K562 (cell line): ENCODE data around the gene SNW1. TPM values are rescaled to one million over a fixed set of nuclear protein-coding genes. Genes with fewer than 3 reads are reported as not detected.

Experiments used
- ARID2 ChIP-seq: fragments of 450-650 bp; IDR thresholded peaks from 2 replicates; pipeline ENCODE4 v1.6.1; 2017; ENCODE audit warnings: antibody characterized with exemption, mild to moderate bottlenecking
- BACH1 ChIP-seq: fragments of 200-800 bp; sonication (Bioruptor generic); IDR thresholded peaks from 2 replicates; pipeline ENCODE4 v1.6.1; 2016; ENCODE audit warnings: missing genetic modification characterization, missing compliant biosample characterization
- DIDO1 ChIP-seq: fragments of 450-650 bp; IDR thresholded peaks from 2 replicates; pipeline ENCODE4 v1.6.1; 2016; ENCODE audit warnings: low read depth, missing biosample characterization, missing genetic modification characterization
- NCOA2 ChIP-seq, 2 experiments: fragments of 450-650 bp; IDR thresholded peaks; 2 replicates each; pipeline ENCODE4 v1.6.1; 2018; ENCODE audit warnings: mild to moderate bottlenecking in 2 of 2, moderate library complexity in 1 of 2; ENCODE audit not compliant: partially characterized antibody in 2 of 2
- NELFE ChIP-seq: IDR thresholded peaks from 2 replicates; pipeline ENCODE4 v1.6.1; 2011; ENCODE audit warnings: mild to moderate bottlenecking; ENCODE audit not compliant: insufficient read depth, insufficient read length
- PCBP1 ChIP-seq: fragments of 200-400 bp; formaldehyde crosslinking; IDR thresholded peaks from 2 replicates; pipeline ENCODE4 v1.6.1; 2018; ENCODE audit warnings: mild to moderate bottlenecking, low read depth, low read length; ENCODE audit not compliant: poor library complexity, severe bottlenecking
- SMC3 ChIP-seq: conservative IDR thresholded peaks from 2 replicates; pipeline ENCODE4 v1.6.1; 2011; ENCODE audit warnings: low read depth, low read length, improper control_type of control experiment; ENCODE audit not compliant: insufficient read depth
- ZNF408 ChIP-seq: fragments of 250-450 bp; sonication (Bioruptor Pico); IDR thresholded peaks from 2 replicates; pipeline ENCODE4 v1.4.0; 2020; ENCODE audit warnings: low read depth, mild to moderate bottlenecking, moderate library complexity
- polyA plus RNA-seq, 8 experiments: library from polyadenylated mRNA; depleted of rRNA in 4 of 8; stranded (reverse) in 5 of 8; unstranded in 3 of 8; fragments of >200 nt; fragmentation: Nextera tagmentation in 2 of 8; fragmentation: Illumina TruSeq in 1 of 8; extraction: Ambion mirVana in 2 of 8; extraction: Trizol in 1 of 8; gene quantifications; 2 replicates each; pipeline versions ENCODE4 v1.2.1 to v1.2.3, GENCODE V29; 2011 to 2014; ENCODE audit warnings: inconsistent platforms in 1 of 8, missing spikeins in 1 of 8
- total RNA-seq, 7 experiments: library from RNA; depleted of rRNA in 6 of 7; stranded (reverse); fragments of >200 nt in 6 of 7; fragmentation: Illumina TruSeq in 2 of 7; extraction: Trizol in 2 of 7; gene quantifications; 2 replicates each; pipeline versions ENCODE4 v1.2.1 to v1.2.3, GENCODE V29; 2011 to 2021; ENCODE audit warnings: low replicate concordance in 1 of 7
- TF ChIP-seq, protein P1 (sequence below): fragments of 450-650 bp; IDR thresholded peaks from 2 replicates; pipeline ENCODE4 v1.6.1; 2016; ENCODE audit warnings: mild to moderate bottlenecking, moderate library complexity

Gene SNW1
- total and polyA plus RNA-seq, 9 of the 15 experiments (the other 6 are each of a cell fraction or from before 2014, with no cell fraction given) = 64.4 to 143 (median 98.2) TPM

- no peak for TF ChIP-seq NCOA2 (IDR thresholded peaks at IDR 0.05; ENCODE audit: partially characterized antibody in 2 of 2)
- TF ChIP-seq ARID2 = no peak
- peak; percentile 59; the same call in 1 of the 2 replicates for TF ChIP-seq DIDO1 (tag)
- TF ChIP-seq BACH1 (tag) = no peak
- TF ChIP-seq ZNF408 (CRISPR knock-in tag) = no peak
- no peak for TF ChIP-seq SMC3
- TF ChIP-seq PCBP1 = no peak
- TF ChIP-seq, protein P1, sequence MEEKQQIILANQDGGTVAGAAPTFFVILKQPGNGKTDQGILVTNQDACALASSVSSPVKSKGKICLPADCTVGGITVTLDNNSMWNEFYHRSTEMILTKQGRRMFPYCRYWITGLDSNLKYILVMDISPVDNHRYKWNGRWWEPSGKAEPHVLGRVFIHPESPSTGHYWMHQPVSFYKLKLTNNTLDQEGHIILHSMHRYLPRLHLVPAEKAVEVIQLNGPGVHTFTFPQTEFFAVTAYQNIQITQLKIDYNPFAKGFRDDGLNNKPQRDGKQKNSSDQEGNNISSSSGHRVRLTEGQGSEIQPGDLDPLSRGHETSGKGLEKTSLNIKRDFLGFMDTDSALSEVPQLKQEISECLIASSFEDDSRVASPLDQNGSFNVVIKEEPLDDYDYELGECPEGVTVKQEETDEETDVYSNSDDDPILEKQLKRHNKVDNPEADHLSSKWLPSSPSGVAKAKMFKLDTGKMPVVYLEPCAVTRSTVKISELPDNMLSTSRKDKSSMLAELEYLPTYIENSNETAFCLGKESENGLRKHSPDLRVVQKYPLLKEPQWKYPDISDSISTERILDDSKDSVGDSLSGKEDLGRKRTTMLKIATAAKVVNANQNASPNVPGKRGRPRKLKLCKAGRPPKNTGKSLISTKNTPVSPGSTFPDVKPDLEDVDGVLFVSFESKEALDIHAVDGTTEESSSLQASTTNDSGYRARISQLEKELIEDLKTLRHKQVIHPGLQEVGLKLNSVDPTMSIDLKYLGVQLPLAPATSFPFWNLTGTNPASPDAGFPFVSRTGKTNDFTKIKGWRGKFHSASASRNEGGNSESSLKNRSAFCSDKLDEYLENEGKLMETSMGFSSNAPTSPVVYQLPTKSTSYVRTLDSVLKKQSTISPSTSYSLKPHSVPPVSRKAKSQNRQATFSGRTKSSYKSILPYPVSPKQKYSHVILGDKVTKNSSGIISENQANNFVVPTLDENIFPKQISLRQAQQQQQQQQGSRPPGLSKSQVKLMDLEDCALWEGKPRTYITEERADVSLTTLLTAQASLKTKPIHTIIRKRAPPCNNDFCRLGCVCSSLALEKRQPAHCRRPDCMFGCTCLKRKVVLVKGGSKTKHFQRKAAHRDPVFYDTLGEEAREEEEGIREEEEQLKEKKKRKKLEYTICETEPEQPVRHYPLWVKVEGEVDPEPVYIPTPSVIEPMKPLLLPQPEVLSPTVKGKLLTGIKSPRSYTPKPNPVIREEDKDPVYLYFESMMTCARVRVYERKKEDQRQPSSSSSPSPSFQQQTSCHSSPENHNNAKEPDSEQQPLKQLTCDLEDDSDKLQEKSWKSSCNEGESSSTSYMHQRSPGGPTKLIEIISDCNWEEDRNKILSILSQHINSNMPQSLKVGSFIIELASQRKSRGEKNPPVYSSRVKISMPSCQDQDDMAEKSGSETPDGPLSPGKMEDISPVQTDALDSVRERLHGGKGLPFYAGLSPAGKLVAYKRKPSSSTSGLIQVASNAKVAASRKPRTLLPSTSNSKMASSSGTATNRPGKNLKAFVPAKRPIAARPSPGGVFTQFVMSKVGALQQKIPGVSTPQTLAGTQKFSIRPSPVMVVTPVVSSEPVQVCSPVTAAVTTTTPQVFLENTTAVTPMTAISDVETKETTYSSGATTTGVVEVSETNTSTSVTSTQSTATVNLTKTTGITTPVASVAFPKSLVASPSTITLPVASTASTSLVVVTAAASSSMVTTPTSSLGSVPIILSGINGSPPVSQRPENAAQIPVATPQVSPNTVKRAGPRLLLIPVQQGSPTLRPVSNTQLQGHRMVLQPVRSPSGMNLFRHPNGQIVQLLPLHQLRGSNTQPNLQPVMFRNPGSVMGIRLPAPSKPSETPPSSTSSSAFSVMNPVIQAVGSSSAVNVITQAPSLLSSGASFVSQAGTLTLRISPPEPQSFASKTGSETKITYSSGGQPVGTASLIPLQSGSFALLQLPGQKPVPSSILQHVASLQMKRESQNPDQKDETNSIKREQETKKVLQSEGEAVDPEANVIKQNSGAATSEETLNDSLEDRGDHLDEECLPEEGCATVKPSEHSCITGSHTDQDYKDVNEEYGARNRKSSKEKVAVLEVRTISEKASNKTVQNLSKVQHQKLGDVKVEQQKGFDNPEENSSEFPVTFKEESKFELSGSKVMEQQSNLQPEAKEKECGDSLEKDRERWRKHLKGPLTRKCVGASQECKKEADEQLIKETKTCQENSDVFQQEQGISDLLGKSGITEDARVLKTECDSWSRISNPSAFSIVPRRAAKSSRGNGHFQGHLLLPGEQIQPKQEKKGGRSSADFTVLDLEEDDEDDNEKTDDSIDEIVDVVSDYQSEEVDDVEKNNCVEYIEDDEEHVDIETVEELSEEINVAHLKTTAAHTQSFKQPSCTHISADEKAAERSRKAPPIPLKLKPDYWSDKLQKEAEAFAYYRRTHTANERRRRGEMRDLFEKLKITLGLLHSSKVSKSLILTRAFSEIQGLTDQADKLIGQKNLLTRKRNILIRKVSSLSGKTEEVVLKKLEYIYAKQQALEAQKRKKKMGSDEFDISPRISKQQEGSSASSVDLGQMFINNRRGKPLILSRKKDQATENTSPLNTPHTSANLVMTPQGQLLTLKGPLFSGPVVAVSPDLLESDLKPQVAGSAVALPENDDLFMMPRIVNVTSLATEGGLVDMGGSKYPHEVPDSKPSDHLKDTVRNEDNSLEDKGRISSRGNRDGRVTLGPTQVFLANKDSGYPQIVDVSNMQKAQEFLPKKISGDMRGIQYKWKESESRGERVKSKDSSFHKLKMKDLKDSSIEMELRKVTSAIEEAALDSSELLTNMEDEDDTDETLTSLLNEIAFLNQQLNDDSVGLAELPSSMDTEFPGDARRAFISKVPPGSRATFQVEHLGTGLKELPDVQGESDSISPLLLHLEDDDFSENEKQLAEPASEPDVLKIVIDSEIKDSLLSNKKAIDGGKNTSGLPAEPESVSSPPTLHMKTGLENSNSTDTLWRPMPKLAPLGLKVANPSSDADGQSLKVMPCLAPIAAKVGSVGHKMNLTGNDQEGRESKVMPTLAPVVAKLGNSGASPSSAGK = no peak
- no peak for TF ChIP-seq NELFE
Measured at GRCh38 chr14:77707724-77708408, 53.1 kb downstream of the SNW1 start, which contains the start of the genes ALKBH1 and SLIRP (continued).
